WTC11 (cell line): ENCODE results near the gene FLRT1.

ENCODE experiments used
- CTCF ChIP-seq: fragments of 200-600 bp; IDR thresholded peaks from 2 replicates; pipeline ENCODE4 v1.8.0; 2022; ENCODE audit warnings: antibody characterized with exemption
- E2F4 ChIP-seq: sonication (generic); formaldehyde crosslinking; IDR thresholded peaks from 2 replicates; pipeline ENCODE4 v1.8.1; 2022; ENCODE audit warnings: low read depth, mild to moderate bottlenecking, moderate library complexity, missing genetic modification reagents, borderline replicate concordance
- FOXP1 ChIP-seq: sonication (generic); formaldehyde crosslinking; IDR thresholded peaks from 2 replicates; pipeline ENCODE4 v1.8.0; 2022; ENCODE audit warnings: missing genetic modification reagents, mild to moderate bottlenecking, moderate library complexity, borderline replicate concordance
- ZBTB21 ChIP-seq: sonication (generic); formaldehyde crosslinking; IDR thresholded peaks from 2 replicates; pipeline ENCODE4 v1.8.1; 2023; ENCODE audit warnings: mild to moderate bottlenecking, missing genetic modification reagents, borderline replicate concordance
- ZNF232 ChIP-seq: sonication (generic); formaldehyde crosslinking; IDR thresholded peaks from 2 replicates; pipeline ENCODE4 v1.8.0; 2022; ENCODE audit warnings: mild to moderate bottlenecking, missing genetic modification reagents

GRCh38 chr11:64005691-64006090, 30.0 kb upstream of the FLRT1 start:
- TF ChIP-seq E2F4 (CRISPR knock-in tag) (no peak), ZNF232 (no peak), CTCF (no peak), FOXP1 (CRISPR knock-in tag) (no peak), ZBTB21 (CRISPR knock-in tag) (no peak)
